HEK293 (cell line): ENCODE results near the gene SP6.

ENCODE experiments used
- GLI4 ChIP-seq: fragments of 450-650 bp; formaldehyde crosslinking; IDR thresholded peaks from 2 replicates; pipeline ENCODE4 v1.5.1; 2016; ENCODE audit warnings: missing biosample characterization, missing genetic modification characterization
- KLF1 ChIP-seq: fragments of 450-650 bp; formaldehyde crosslinking; IDR thresholded peaks from 2 replicates; pipeline ENCODE4 v1.5.1; 2016; ENCODE audit warnings: missing biosample characterization, missing genetic modification characterization
- ZNF138 ChIP-seq: fragments of 450-650 bp; formaldehyde crosslinking; IDR thresholded peaks from 2 replicates; pipeline ENCODE4 v1.5.1; 2016; ENCODE audit warnings: missing biosample characterization, missing genetic modification characterization, borderline replicate concordance
- ZNF677 ChIP-seq: fragments of 450-650 bp; IDR thresholded peaks from 2 replicates; pipeline ENCODE4 v1.5.0; 2018; ENCODE audit warnings: missing biosample characterization, mild to moderate bottlenecking, missing genetic modification characterization, moderate library complexity
- ZNF843 ChIP-seq: fragments of 450-650 bp; formaldehyde crosslinking; IDR thresholded peaks from 2 replicates; pipeline ENCODE4 v1.5.1; 2016; ENCODE audit warnings: missing biosample characterization, missing genetic modification characterization
- TF ChIP-seq, protein P1 (sequence below): fragments of 450-650 bp; formaldehyde crosslinking; IDR thresholded peaks from 2 replicates; pipeline ENCODE4 v1.5.1; 2016; ENCODE audit warnings: missing biosample characterization, missing genetic modification characterization
- TF ChIP-seq, protein P2 (sequence below): fragments of 450-650 bp; formaldehyde crosslinking; IDR thresholded peaks from 2 replicates; pipeline ENCODE4 v1.5.1; 2016; ENCODE audit warnings: missing biosample characterization, missing genetic modification characterization
- TF ChIP-seq, protein P3 (sequence below): fragments of 450-650 bp; formaldehyde crosslinking; IDR thresholded peaks from 2 replicates; pipeline ENCODE4 v1.5.1; 2016; ENCODE audit warnings: missing biosample characterization, missing genetic modification characterization, low read depth
- TF ChIP-seq, protein P4 (sequence below): fragments of 450-650 bp; formaldehyde crosslinking; IDR thresholded peaks from 2 replicates; pipeline ENCODE4 v1.5.1; 2016; ENCODE audit warnings: missing biosample characterization, missing genetic modification characterization
- TF ChIP-seq, protein P5 (sequence below): fragments of 450-650 bp; formaldehyde crosslinking; IDR thresholded peaks from 2 replicates; pipeline ENCODE4 v1.5.1; 2016; ENCODE audit warnings: missing biosample characterization, missing genetic modification characterization

DNA sequence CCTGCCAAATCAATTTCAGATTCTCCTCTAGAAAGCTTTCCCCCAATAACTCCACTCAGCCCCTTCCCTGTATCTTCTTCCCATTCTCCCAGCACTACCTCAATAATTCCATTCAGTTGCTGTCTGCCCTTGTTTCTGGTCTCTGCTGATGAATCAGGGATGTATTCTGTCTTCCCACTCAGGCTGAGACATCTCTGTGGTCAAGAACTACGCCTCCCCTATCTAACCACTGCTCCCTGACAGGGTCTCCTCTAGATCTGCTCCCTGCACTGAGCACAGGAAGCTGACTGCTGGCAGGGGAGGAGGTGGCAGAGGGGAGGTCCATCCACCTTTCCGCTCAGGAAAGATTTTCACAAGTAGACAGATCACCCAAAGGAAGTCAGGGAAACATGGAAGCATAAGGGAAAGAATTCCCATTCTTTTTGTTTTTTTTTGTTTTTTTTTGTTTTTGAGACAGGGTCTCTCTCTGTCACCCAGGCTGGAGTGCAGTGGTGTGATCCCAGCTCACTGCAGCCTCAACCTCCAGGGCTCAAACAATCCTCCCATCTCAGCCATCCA, 28.1 kb upstream of the SP6 start:
- TF ChIP-seq ZNF138 (tag by site-specific recombination): no peak
- TF ChIP-seq, protein P1, sequence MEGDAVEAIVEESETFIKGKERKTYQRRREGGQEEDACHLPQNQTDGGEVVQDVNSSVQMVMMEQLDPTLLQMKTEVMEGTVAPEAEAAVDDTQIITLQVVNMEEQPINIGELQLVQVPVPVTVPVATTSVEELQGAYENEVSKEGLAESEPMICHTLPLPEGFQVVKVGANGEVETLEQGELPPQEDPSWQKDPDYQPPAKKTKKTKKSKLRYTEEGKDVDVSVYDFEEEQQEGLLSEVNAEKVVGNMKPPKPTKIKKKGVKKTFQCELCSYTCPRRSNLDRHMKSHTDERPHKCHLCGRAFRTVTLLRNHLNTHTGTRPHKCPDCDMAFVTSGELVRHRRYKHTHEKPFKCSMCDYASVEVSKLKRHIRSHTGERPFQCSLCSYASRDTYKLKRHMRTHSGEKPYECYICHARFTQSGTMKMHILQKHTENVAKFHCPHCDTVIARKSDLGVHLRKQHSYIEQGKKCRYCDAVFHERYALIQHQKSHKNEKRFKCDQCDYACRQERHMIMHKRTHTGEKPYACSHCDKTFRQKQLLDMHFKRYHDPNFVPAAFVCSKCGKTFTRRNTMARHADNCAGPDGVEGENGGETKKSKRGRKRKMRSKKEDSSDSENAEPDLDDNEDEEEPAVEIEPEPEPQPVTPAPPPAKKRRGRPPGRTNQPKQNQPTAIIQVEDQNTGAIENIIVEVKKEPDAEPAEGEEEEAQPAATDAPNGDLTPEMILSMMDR: no peak
- TF ChIP-seq, protein P2, sequence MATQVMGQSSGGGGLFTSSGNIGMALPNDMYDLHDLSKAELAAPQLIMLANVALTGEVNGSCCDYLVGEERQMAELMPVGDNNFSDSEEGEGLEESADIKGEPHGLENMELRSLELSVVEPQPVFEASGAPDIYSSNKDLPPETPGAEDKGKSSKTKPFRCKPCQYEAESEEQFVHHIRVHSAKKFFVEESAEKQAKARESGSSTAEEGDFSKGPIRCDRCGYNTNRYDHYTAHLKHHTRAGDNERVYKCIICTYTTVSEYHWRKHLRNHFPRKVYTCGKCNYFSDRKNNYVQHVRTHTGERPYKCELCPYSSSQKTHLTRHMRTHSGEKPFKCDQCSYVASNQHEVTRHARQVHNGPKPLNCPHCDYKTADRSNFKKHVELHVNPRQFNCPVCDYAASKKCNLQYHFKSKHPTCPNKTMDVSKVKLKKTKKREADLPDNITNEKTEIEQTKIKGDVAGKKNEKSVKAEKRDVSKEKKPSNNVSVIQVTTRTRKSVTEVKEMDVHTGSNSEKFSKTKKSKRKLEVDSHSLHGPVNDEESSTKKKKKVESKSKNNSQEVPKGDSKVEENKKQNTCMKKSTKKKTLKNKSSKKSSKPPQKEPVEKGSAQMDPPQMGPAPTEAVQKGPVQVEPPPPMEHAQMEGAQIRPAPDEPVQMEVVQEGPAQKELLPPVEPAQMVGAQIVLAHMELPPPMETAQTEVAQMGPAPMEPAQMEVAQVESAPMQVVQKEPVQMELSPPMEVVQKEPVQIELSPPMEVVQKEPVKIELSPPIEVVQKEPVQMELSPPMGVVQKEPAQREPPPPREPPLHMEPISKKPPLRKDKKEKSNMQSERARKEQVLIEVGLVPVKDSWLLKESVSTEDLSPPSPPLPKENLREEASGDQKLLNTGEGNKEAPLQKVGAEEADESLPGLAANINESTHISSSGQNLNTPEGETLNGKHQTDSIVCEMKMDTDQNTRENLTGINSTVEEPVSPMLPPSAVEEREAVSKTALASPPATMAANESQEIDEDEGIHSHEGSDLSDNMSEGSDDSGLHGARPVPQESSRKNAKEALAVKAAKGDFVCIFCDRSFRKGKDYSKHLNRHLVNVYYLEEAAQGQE: no peak
- no peak for TF ChIP-seq ZNF677 (tag by site-specific recombination)
- TF ChIP-seq, protein P3, sequence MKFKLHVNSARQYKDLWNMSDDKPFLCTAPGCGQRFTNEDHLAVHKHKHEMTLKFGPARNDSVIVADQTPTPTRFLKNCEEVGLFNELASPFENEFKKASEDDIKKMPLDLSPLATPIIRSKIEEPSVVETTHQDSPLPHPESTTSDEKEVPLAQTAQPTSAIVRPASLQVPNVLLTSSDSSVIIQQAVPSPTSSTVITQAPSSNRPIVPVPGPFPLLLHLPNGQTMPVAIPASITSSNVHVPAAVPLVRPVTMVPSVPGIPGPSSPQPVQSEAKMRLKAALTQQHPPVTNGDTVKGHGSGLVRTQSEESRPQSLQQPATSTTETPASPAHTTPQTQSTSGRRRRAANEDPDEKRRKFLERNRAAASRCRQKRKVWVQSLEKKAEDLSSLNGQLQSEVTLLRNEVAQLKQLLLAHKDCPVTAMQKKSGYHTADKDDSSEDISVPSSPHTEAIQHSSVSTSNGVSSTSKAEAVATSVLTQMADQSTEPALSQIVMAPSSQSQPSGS (tag by site-specific recombination): no peak
- TF ChIP-seq KLF1: no peak
- TF ChIP-seq GLI4 (tag by site-specific recombination): no peak
- TF ChIP-seq, protein P4, sequence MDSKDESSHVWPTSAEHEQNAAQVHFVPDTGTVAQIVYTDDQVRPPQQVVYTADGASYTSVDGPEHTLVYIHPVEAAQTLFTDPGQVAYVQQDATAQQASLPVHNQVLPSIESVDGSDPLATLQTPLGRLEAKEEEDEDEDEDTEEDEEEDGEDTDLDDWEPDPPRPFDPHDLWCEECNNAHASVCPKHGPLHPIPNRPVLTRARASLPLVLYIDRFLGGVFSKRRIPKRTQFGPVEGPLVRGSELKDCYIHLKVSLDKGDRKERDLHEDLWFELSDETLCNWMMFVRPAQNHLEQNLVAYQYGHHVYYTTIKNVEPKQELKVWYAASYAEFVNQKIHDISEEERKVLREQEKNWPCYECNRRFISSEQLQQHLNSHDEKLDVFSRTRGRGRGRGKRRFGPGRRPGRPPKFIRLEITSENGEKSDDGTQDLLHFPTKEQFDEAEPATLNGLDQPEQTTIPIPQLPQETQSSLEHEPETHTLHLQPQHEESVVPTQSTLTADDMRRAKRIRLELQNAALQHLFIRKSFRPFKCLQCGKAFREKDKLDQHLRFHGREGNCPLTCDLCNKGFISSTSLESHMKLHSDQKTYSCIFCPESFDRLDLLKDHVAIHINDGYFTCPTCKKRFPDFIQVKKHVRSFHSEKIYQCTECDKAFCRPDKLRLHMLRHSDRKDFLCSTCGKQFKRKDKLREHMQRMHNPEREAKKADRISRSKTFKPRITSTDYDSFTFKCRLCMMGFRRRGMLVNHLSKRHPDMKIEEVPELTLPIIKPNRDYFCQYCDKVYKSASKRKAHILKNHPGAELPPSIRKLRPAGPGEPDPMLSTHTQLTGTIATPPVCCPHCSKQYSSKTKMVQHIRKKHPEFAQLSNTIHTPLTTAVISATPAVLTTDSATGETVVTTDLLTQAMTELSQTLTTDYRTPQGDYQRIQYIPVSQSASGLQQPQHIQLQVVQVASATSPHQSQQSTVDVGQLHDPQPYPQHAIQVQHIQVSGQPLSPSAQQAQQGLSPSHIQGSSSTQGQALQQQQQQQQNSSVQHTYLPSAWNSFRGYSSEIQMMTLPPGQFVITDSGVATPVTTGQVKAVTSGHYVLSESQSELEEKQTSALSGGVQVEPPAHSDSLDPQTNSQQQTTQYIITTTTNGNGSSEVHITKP (tag by site-specific recombination): peak; percentile 78
- TF ChIP-seq ZNF843 (tag by site-specific recombination): no peak
- TF ChIP-seq, protein P5, sequence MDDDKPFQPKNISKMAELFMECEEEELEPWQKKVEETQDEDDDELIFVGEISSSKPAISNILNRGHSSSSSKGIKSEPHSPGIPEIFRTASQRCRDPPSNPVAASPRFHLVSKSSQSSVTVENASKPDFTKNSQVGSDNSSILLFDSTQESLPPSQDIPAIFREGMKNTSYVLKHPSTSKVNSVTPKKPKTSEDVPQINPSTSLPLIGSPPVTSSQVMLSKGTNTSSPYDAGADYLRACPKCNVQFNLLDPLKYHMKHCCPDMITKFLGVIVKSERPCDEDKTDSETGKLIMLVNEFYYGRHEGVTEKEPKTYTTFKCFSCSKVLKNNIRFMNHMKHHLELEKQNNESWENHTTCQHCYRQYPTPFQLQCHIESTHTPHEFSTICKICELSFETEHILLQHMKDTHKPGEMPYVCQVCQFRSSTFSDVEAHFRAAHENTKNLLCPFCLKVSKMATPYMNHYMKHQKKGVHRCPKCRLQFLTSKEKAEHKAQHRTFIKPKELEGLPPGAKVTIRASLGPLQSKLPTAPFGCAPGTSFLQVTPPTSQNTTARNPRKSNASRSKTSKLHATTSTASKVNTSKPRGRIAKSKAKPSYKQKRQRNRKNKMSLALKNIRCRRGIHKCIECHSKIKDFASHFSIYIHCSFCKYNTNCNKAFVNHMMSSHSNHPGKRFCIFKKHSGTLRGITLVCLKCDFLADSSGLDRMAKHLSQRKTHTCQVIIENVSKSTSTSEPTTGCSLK (tag by site-specific recombination): no peak
